Peyer's patch (tissue), 4 donors: ENCODE data around the gene CRNKL1.
"Not testable (repeated sequence)": the region's sequence is repeated elsewhere in the genome, so short reads cannot be mapped to it uniquely, and the experiment has no call there.

Experiments used
- CTCF ChIP-seq, 6 experiments: fragments of 450-650 bp in 4 of 6; fragments of 200-600 bp in 2 of 6; sonication (generic) in 1 of 6; IDR thresholded peaks; one replicate each; pipeline ENCODE4 v1.5.1; 2017 to 2019; ENCODE audit warnings: antibody characterized with exemption in 6 of 6, mild to moderate bottlenecking in 3 of 6, moderate library complexity in 1 of 6
- POLR2A ChIP-seq, 2 donors: fragments of 450-650 bp; IDR thresholded peaks; one replicate each; pipeline ENCODE4 v1.5.1; 2017; ENCODE audit warnings: antibody characterized with exemption in 2 of 2, mild to moderate bottlenecking in 2 of 2, moderate library complexity in 2 of 2

GRCh38 chr20:20003955-20004322 lies 48.3 kb downstream of the CRNKL1 start:
- TF ChIP-seq CTCF, POLR2A (IDR thresholded peaks at IDR 0.05): not testable (repeated sequence)
